ENCODE results near the gene CNN3.

GRCh38 chr1:94953746-94954145 is 26.8 kb upstream of the CNN3 start:
- TF ChIP-seq POLR2AphosphoS5 (IDR thresholded peaks at IDR 0.05; ENCODE audit: borderline replicate concordance, low read depth, low read length) (no peak), EZH2 (IDR thresholded peaks at IDR 0.05) (no peak), FOXP2 (optimal IDR thresholded peaks at IDR 0.05; ENCODE audit: control extremely low read depth, extremely low read length, insufficient read depth) (no peak)
